HCT116 (cell line): ENCODE results near the gene OSBPL5.

Experiments
- CBX3 ChIP-seq: IDR thresholded peaks from 2 replicates; pipeline ENCODE4 v1.6.1; 2012; ENCODE audit warnings: low read depth
- CEBPB ChIP-seq: IDR thresholded peaks from 2 replicates; pipeline ENCODE4 v1.6.1; 2012; ENCODE audit warnings: low read depth
- CTCF ChIP-seq, 3 experiments: fragments of 200-600 bp in 1 of 3; sonication (generic) in 1 of 3; IDR thresholded peaks in 2 of 3; conservative IDR thresholded peaks in 1 of 3; 2 replicates each; pipeline ENCODE4 v1.5.1; 2012 to 2017; ENCODE audit warnings: low read depth in 2 of 3, low read length in 2 of 3, antibody characterized with exemption in 1 of 3, borderline replicate concordance in 1 of 3, control low read depth in 1 of 3, mild to moderate bottlenecking in 1 of 3, mixed read lengths in 1 of 3, mixed run types in 1 of 3, moderate library complexity in 1 of 3; ENCODE audit not compliant: insufficient read depth in 1 of 3
- EGR1 ChIP-seq: IDR thresholded peaks from 2 replicates; pipeline ENCODE4 v1.6.1; 2012; ENCODE audit warnings: low read depth
- EZH2 ChIP-seq: fragments of 200-600 bp; sonication (generic); IDR thresholded peaks from 2 replicates; pipeline ENCODE4 v1.6.1; 2017; ENCODE audit warnings: antibody characterized with exemption, mixed run types
- JUND ChIP-seq: IDR thresholded peaks from 2 replicates; pipeline ENCODE4 v1.6.1; 2012
- MAX ChIP-seq: IDR thresholded peaks from 2 replicates; pipeline ENCODE4 v1.6.1; 2012
- POLR2A ChIP-seq: IDR thresholded peaks from 2 replicates; pipeline ENCODE4 v1.7.0; 2011; ENCODE audit warnings: borderline replicate concordance; ENCODE audit not compliant: insufficient read depth, insufficient read length; ENCODE audit errors: extremely low read depth
- POLR2AphosphoS5 ChIP-seq: IDR thresholded peaks from 2 replicates; pipeline ENCODE4 v1.6.1; 2011; ENCODE audit warnings: mild to moderate bottlenecking, low read depth, low read length, moderate library complexity
- RAD21 ChIP-seq: IDR thresholded peaks from 2 replicates; pipeline ENCODE4 v1.6.1; 2012; ENCODE audit warnings: low read depth, mild to moderate bottlenecking
- REST ChIP-seq: IDR thresholded peaks from 2 replicates; pipeline ENCODE4 v1.6.1; 2012; ENCODE audit warnings: low read depth
- SP1 ChIP-seq: IDR thresholded peaks from 2 replicates; pipeline ENCODE4 v1.6.1; 2012; ENCODE audit warnings: low read depth
- YY1 ChIP-seq: IDR thresholded peaks from 2 replicates; pipeline ENCODE4 v1.6.1; 2011; ENCODE audit warnings: low read length, low read depth, moderate library complexity, mild to moderate bottlenecking; ENCODE audit not compliant: insufficient replicate concordance; ENCODE audit errors: extremely low read depth
- ZBTB33 ChIP-seq: IDR thresholded peaks from 2 replicates; pipeline ENCODE4 v1.6.1; 2011; ENCODE audit warnings: mild to moderate bottlenecking, low read length, moderate library complexity; ENCODE audit not compliant: insufficient replicate concordance; ENCODE audit errors: extremely low read depth

GRCh38 chr11:3074912-3075589, 90.1 kb downstream of the OSBPL5 start:
- TF ChIP-seq CEBPB: no peak
- TF ChIP-seq CTCF (IDR thresholded peaks at IDR 0.05 in 2 of 3, conservative IDR thresholded peaks at IDR 0.05 in 1 of 3; ENCODE audit: borderline replicate concordance in 1 of 3, insufficient read depth in 1 of 3, low read depth in 2 of 3, low read length in 2 of 3): no peak
- TF ChIP-seq POLR2AphosphoS5: no peak
- TF ChIP-seq SP1: no peak
- no peak for TF ChIP-seq RAD21
- no peak for TF ChIP-seq MAX
- no peak for TF ChIP-seq POLR2A
- TF ChIP-seq EGR1: no peak
- no peak for TF ChIP-seq YY1
- TF ChIP-seq ZBTB33: no peak
- no peak for TF ChIP-seq REST
- TF ChIP-seq EZH2: no peak
- TF ChIP-seq CBX3: no peak
- no peak for TF ChIP-seq JUND
